Cardiac fibroblast (primary cell): Measurements from ENCODE around the gene PUM1.
"Not testable (repeated sequence)": the region's sequence is repeated elsewhere in the genome, so short reads cannot be mapped to it uniquely, and the experiment has no call there.

Source experiments
- DNase-seq, 2 donors: peaks; one replicate each; pipeline versions ENCODE4 v3.0.0 to v3.0.0-alpha.2; 2010; ENCODE audit warnings: low read depth in 2 of 2
- H3K4me3 ChIP-seq, 2 donors: replicated peaks in 1 of 2; 1 replicate in 1 of 2; 2 replicates in 1 of 2; pipeline ENCODE4 v1.5.1; 2011; ENCODE audit warnings: low read depth in 2 of 2, low read length in 2 of 2, mild to moderate bottlenecking in 2 of 2, moderate library complexity in 1 of 2
- CTCF ChIP-seq: IDR thresholded peaks from one replicate; pipeline ENCODE4 v1.5.1; 2011; ENCODE audit warnings: low read depth, mild to moderate bottlenecking, low read length, inconsistent platforms

Gene PUM1

GRCh38 chr1:31054958-31055481 is 10.5 kb downstream of the PUM1 start:
- DNase-seq = no peak
- no peak overlapping the region for H3K4me3 ChIP-seq
- no peak for TF ChIP-seq CTCF

GRCh38 chr1:31054349-31054748 is 11.2 kb downstream of the PUM1 start:
- no peak for TF ChIP-seq CTCF
- peak; percentile 35 to 52 for DNase-seq
- no peak overlapping the region for H3K4me3 ChIP-seq

- H3K4me3 ChIP-seq, DNase-seq: not testable (repeated sequence)
Observed at GRCh38 chr1:31052613-31053012, 12.9 kb downstream of the PUM1 start.

GRCh38 chr1:31051611-31052010 is 13.9 kb downstream of the PUM1 start:
- H3K4me3 ChIP-seq = no peak overlapping the region
- TF ChIP-seq CTCF = no peak
- no peak for DNase-seq

GRCh38 chr1:31047507-31047906 is 18.0 kb downstream of the PUM1 start:
- DNase-seq, H3K4me3 ChIP-seq: not testable (repeated sequence)

- H3K4me3 ChIP-seq = no peak overlapping the region
- no peak for DNase-seq
- TF ChIP-seq CTCF = no peak
Observed at GRCh38 chr1:31043631-31044030, 21.9 kb downstream of the PUM1 start.

GRCh38 chr1:31042656-31043055 is 22.9 kb downstream of the PUM1 start:
- TF ChIP-seq CTCF = no peak
- H3K4me3 ChIP-seq = no peak overlapping the region
- no peak for DNase-seq

GRCh38 chr1:31041529-31041928 is 24.0 kb downstream of the PUM1 start:
- DNase-seq = no peak
- no peak for TF ChIP-seq CTCF
- no peak overlapping the region for H3K4me3 ChIP-seq
